Aorta (tissue), 5 donors: ENCODE results near the gene CHD6. TPM values are rescaled to one million over a fixed set of nuclear protein-coding genes. Genes with fewer than 3 reads are reported as not detected.

Experiments used
- ATAC-seq: fragments of 200-7000 bp; cut with Tn5 transposase; one replicate; pipeline ENCODE4 v1.9.1; 2022; ENCODE audit warnings: moderate library complexity; ENCODE audit not compliant: low FRiP score
- DNase-seq, 2 donors: peaks; one replicate each; pipeline ENCODE4 v3.0.0-alpha.2; 2020
- H3K27ac ChIP-seq, 2 donors: one replicate each; pipeline ENCODE4 v1.5.1; 2013; ENCODE audit warnings: low read length in 2 of 2, mild to moderate bottlenecking in 2 of 2, moderate library complexity in 2 of 2, control low read depth in 1 of 2, inconsistent platforms in 1 of 2, low read depth in 1 of 2
- H3K27me3 ChIP-seq, 2 donors: one replicate each; pipeline ENCODE4 v1.6.1; 2013; ENCODE audit warnings: control low read depth in 1 of 2, low read length in 1 of 2, mild to moderate bottlenecking in 1 of 2, moderate library complexity in 1 of 2; ENCODE audit not compliant: insufficient read depth in 2 of 2, control insufficient read depth in 1 of 2
- H3K36me3 ChIP-seq, 2 donors: one replicate each; pipeline ENCODE4 v1.6.1; 2013; ENCODE audit warnings: control low read depth in 1 of 2, low read length in 1 of 2, mild to moderate bottlenecking in 1 of 2; ENCODE audit not compliant: insufficient read depth in 2 of 2, control insufficient read depth in 1 of 2
- H3K4me1 ChIP-seq, 2 donors: one replicate each; pipeline ENCODE4 v1.6.1; 2013; ENCODE audit warnings: low read length in 2 of 2, control low read depth in 1 of 2, mild to moderate bottlenecking in 1 of 2, moderate library complexity in 1 of 2; ENCODE audit not compliant: insufficient read depth in 2 of 2, control insufficient read depth in 1 of 2
- H3K4me3 ChIP-seq, 2 donors: one replicate each; pipeline ENCODE4 v1.5.1; 2013; ENCODE audit warnings: low read length in 2 of 2, control low read depth in 1 of 2, mild to moderate bottlenecking in 1 of 2
- H3K9me3 ChIP-seq: one replicate; pipeline ENCODE4 v1.6.1; 2013; ENCODE audit warnings: mild to moderate bottlenecking, low read length; ENCODE audit not compliant: control insufficient read depth
- WGBS, 2 donors: extraction: QIAGEN DNeasy Blood & Tissue Kit; methylation state at CpG; one replicate each; pipeline ENCODE4 v1.1.7; 2013; 5-methylcytosine and 5-hydroxymethylcytosine counted together
- intact Hi-C, 2 donors: fragments of 100-400 bp; cut with DNase I; formaldehyde crosslinking; loops; one replicate each; pipeline versions ENCODE4 v1.14.2 to v1.15.0; 2022
- polyA plus RNA-seq, 2 donors: library from polyadenylated mRNA; stranded (reverse); fragments of 200-250 nt; gene quantifications; one replicate each; pipeline ENCODE4 v1.2.3, GENCODE V29; 2013
- total RNA-seq, 2 donors: library from RNA; stranded (reverse); fragmentation: NEBNext Ultra II Directional; extraction: Animal tissue kit (Norgen Biotek cat#: 25700); gene quantifications; one replicate each; pipeline ENCODE4 v1.2.1, GENCODE V29; 2021
- donor health status: healthy with polysubstance abuse.
- donor health status: Bipolar disorder and iron deficiency.
- donor health status: DM: no; HTN: no; CAD: no.
- donor health status: DM: no; HTN: no; CAD: no.
- donor health status: DM: yes; HTN: yes; CAD: no.

The CHD6 gene
- total and polyA plus RNA-seq, 4 donors, result 3.3 to 126 (median 69.1) TPM

GRCh38 chr20:41387444-41387851, 230.7 kb downstream of the CHD6 start:
- 52 to 60% methylated on average over 9 of the region's 9 CpGs for WGBS, 2 donors
- peak in 1 of 2 donors; percentile 41 for DNase-seq

GRCh38 chr20:41386502-41387427, 231.4 kb downstream of the CHD6 start:
- DNase-seq (peak in 1 of 2 donors; percentile 61), ATAC-seq (peak; percentile 38)
- 58 to 61% methylated on average over 14 of the region's 14 CpGs for WGBS, 2 donors

More at GRCh38 chr20:41387444-41387851, 230.7 kb downstream of the CHD6 start:
- H3K9me3 ChIP-seq, result no peaks in the 10 kb centered on the region
- ATAC-seq, result no peak
- H3K4me1 ChIP-seq, result no peaks in the 10 kb centered on the region
- no peaks in the 10 kb centered on the region for H3K27me3 ChIP-seq
- no peaks in the 10 kb centered on the region for H3K36me3 ChIP-seq
- no peak overlapping the region for H3K27ac ChIP-seq
- intact Hi-C loops, result no loop called here
- no peak overlapping the region for H3K4me3 ChIP-seq

GRCh38 chr20:41382791-41383305, 235.3 kb downstream of the CHD6 start:
- Histone ChIP-seq H3K9me3 (no peaks in the 10 kb centered on the region), H3K4me1 (no peaks in the 10 kb centered on the region), H3K27me3 (no peaks in the 10 kb centered on the region), H3K27ac (no peak overlapping the region), H3K4me3 (no peak overlapping the region), H3K36me3 (no peaks in the 10 kb centered on the region)
- 56 to 63% methylated on average over 7 of the region's 7 CpGs for WGBS, 2 donors
- intact Hi-C loops, result no loop called here
- ATAC-seq (no peak), DNase-seq (peak in 1 of 2 donors; percentile 25)

More at GRCh38 chr20:41386502-41387427, 231.4 kb downstream of the CHD6 start:
- Histone ChIP-seq H3K9me3 (no peaks in the 10 kb centered on the region), H3K4me3 (no peak overlapping the region), H3K27me3 (no peaks in the 10 kb centered on the region), H3K36me3 (no peaks in the 10 kb centered on the region), H3K27ac (no peak overlapping the region), H3K4me1 (no peaks in the 10 kb centered on the region)
- intact Hi-C loops, result no loop called here

- Histone ChIP-seq H3K27me3 (no peaks in the 10 kb centered on the region), H3K9me3 (no peaks in the 10 kb centered on the region), H3K4me1 (no peaks in the 10 kb centered on the region), H3K36me3 (no peaks in the 10 kb centered on the region), H3K27ac (no peak overlapping the region), H3K4me3 (no peak overlapping the region)
- ATAC-seq (no peak), DNase-seq (peak in 1 of 2 donors; percentile 31)
- intact Hi-C loops, result no loop called here
- 81 to 86% methylated on average over 12 of the region's 12 CpGs for WGBS, 2 donors
These were observed 237.5 kb downstream of the CHD6 start for GRCh38 chr20:41380551-41381193.

DNA sequence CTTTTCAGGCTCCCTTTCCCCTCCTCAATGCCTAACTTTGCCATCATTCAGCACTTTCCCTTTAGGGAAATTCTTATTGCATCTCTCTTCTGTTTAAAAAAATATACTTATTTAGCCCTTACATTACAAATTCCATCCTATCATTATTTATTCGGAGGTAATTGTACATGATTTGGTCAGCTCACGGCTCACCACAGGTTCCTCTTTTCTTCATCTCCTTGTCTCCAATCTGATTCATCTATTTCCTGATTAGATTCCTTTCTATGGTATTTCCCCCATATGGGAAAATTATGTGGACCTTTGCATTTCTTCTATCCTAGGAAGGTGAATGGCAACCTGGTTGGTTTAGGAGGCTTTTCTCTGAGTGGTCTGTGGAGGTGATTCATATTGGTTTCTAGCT, 238.6 kb downstream of the CHD6 start:
- WGBS, 2 donors, result 84 to 97% methylated on average over 2 of the region's 2 CpGs
- no peak for DNase-seq
- intact Hi-C loops, result no loop called here

DNA sequence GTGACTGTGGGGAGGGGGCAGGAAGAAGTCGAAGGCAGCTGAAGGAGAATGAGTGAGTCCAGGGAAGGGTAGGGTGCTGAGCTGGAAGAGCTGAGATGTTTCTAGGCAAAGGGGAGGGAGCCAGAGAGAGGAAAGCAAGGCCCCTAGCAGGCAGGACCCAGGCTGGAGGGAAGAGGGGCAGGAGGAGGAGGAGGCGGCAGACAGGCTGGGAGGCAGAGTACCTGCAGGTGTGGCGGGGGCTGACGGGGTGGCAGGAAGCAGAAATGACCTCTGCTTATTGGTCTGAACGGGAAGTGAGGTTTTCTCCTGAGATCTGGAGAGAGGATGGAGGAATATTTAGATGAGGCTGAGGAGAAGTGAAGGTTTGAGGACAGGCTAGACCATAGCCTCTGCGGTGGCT, 240.9 kb downstream of the CHD6 start:
- no peak overlapping the region for H3K4me3 ChIP-seq
- H3K9me3 ChIP-seq, result no peaks in the 10 kb centered on the region
- no peak for ATAC-seq
- no peaks in the 10 kb centered on the region for H3K36me3 ChIP-seq
- intact Hi-C loops, result no loop called here
- DNase-seq, result no peak
- H3K4me1 ChIP-seq, result no peaks in the 10 kb centered on the region
- H3K27ac ChIP-seq, result no peak overlapping the region
- 65 to 78% methylated on average over 6 of the region's 6 CpGs for WGBS, 2 donors
- no peaks in the 10 kb centered on the region for H3K27me3 ChIP-seq

More for the DNA sequence above, 238.6 kb downstream of the CHD6 start:
- ATAC-seq, result no peak
- no peaks in the 10 kb centered on the region for H3K36me3 ChIP-seq
- no peak overlapping the region for H3K27ac ChIP-seq
- no peaks in the 10 kb centered on the region for H3K27me3 ChIP-seq
- no peaks in the 10 kb centered on the region for H3K9me3 ChIP-seq
- H3K4me3 ChIP-seq, result no peak overlapping the region
- no peaks in the 10 kb centered on the region for H3K4me1 ChIP-seq

DNA sequence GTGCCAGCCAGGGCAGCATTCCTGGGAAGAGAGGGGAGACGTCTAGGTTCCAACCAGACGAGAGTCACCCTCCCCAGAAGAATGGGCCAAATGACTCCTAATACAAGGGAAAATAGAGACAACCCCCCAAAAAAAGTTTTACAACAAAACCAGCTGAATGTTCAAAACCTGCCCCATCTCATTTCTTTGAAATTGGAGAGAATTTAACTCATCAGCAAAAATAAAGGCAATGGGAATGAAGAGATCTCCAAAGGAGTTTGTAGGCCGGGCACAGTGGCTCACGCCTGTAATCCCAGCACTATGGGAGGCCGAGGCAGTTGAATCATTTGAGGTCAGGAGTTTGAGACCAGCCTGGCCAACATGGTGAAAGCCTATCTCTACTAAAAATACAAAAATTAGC, 241.8 kb downstream of the CHD6 start:
- intact Hi-C loops, result no loop called here
- Histone ChIP-seq H3K27me3 (no peaks in the 10 kb centered on the region), H3K4me3 (no peak overlapping the region), H3K9me3 (no peaks in the 10 kb centered on the region), H3K36me3 (no peaks in the 10 kb centered on the region), H3K27ac (no peak overlapping the region), H3K4me1 (no peaks in the 10 kb centered on the region)
- no peak for DNase-seq
- ATAC-seq, result no peak
- WGBS, 2 donors, result 82 to 89% methylated on average over 5 of the region's 5 CpGs

DNA sequence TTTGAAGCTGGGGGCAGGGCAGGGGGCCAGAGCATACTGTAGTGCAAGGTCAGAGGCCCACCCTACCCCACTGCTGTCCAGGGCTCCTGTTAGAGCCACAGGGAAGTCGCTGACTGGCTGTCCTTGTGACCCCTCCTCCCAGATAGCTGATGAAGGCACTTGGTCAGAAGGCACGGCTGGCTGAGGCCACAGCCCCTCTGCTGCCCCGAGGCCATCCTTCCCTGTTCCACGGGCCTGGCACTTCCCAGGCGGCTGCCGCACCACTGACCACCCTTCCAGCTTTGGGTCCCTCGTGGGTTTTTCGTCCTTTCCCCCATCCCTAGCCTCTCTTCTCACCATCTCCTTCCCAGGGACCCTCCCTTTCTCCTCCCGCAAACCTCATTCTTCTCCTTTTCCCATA, 242.3 kb downstream of the CHD6 start:
- DNase-seq (no peak), ATAC-seq (no peak)
- intact Hi-C loops, result no loop called here
- Histone ChIP-seq H3K4me1 (no peaks in the 10 kb centered on the region), H3K9me3 (no peaks in the 10 kb centered on the region), H3K36me3 (no peaks in the 10 kb centered on the region), H3K27me3 (no peaks in the 10 kb centered on the region), H3K27ac (no peak overlapping the region), H3K4me3 (no peak overlapping the region)
- 85 to 89% methylated on average over 9 of the region's 9 CpGs for WGBS, 2 donors
